HuH-7 (cell line): ENCODE measurements around the gene FRYL.
"Not testable (repeated sequence)": the region's sequence is repeated elsewhere in the genome, so short reads cannot be mapped to it uniquely, and the experiment has no call there.

Experiments used
- DNase-seq: peaks from one replicate; pipeline ENCODE4 v3.0.0; 2011; ENCODE audit warnings: low spot score

Gene FRYL

GRCh38 chr4:48745223-48745622, 34.9 kb downstream of the FRYL start:
- not testable (repeated sequence) for DNase-seq

- DNase-seq, result no peak
Measured at GRCh38 chr4:48742412-48742811, 37.7 kb downstream of the FRYL start.

GRCh38 chr4:48739560-48740019, 40.5 kb downstream of the FRYL start:
- no peak for DNase-seq

- DNase-seq, result no peak
Measured at GRCh38 chr4:48738856-48739255, 41.2 kb downstream of the FRYL start.

GRCh38 chr4:48728906-48729496, 51.1 kb downstream of the FRYL start:
- not testable (repeated sequence) for DNase-seq

- DNase-seq, result no peak
Measured at GRCh38 chr4:48727666-48728459, 52.2 kb downstream of the FRYL start.

- DNase-seq, result no peak
Measured at GRCh38 chr4:48725414-48725813, 54.7 kb downstream of the FRYL start.

- no peak for DNase-seq
Measured at GRCh38 chr4:48722509-48723446, 57.3 kb downstream of the FRYL start.

GRCh38 chr4:48720459-48720858, 59.6 kb downstream of the FRYL start:
- DNase-seq, result no peak

- no peak for DNase-seq
Measured at GRCh38 chr4:48718818-48719465, 61.1 kb downstream of the FRYL start.

GRCh38 chr4:48716285-48716684, 63.8 kb downstream of the FRYL start:
- DNase-seq, result not testable (repeated sequence)

- DNase-seq, result no peak
Measured at GRCh38 chr4:48710446-48711209, 69.5 kb downstream of the FRYL start.

- DNase-seq, result no peak
Measured at GRCh38 chr4:48709901-48710300, 70.2 kb downstream of the FRYL start.

- DNase-seq, result no peak
Measured at GRCh38 chr4:48708610-48709009, 71.5 kb downstream of the FRYL start.

GRCh38 chr4:48706736-48707135, 73.3 kb downstream of the FRYL start:
- no peak for DNase-seq

GRCh38 chr4:48705609-48706008, 74.5 kb downstream of the FRYL start:
- no peak for DNase-seq

- DNase-seq, result no peak
Measured at GRCh38 chr4:48704091-48704802, 75.8 kb downstream of the FRYL start.

- DNase-seq, result no peak
Measured at GRCh38 chr4:48699475-48699874, 80.6 kb downstream of the FRYL start.

- peak; percentile 42 for DNase-seq
Measured at GRCh38 chr4:48698029-48698971, 81.8 kb downstream of the FRYL start.
